Measurements from ENCODE around the gene ZDHHC24.
"Not testable (repeated sequence)": the region's sequence is repeated elsewhere in the genome, so short reads cannot be mapped to it uniquely, and the experiment has no call there.

ZDHHC24 gene

GRCh38 chr11:66589996-66590675, 44.3 kb upstream of the ZDHHC24 start:
- Histone ChIP-seq H3K9ac (ENCODE audit: low read length) (no peak overlapping the region), H3K9me2 (ENCODE audit: low read depth, low read length) (no peaks in the 10 kb centered on the region), H3K4me2 (ENCODE audit: low read length) (no peak overlapping the region), H3K79me2 (ENCODE audit: insufficient read depth, low read length) (no peaks in the 10 kb centered on the region), H2AFZ (ENCODE audit: low read length) (no peak overlapping the region), H4K20me1 (ENCODE audit: insufficient read depth, low read length) (no peaks in the 10 kb centered on the region), H3F3A (ENCODE audit: insufficient read depth, low read length) (no peaks in the 10 kb centered on the region), H3K9me3 (ENCODE audit: low read length) (no peaks in the 10 kb centered on the region), H3K36me3 (ENCODE audit: insufficient read depth, low read length) (no peaks in the 10 kb centered on the region; the same call in 1 of the 2 replicates), H3K4me3 (ENCODE audit: low read depth, low read length, poor library complexity, severe bottlenecking) (no peak overlapping the region), H3K4me1 (ENCODE audit: insufficient read depth, low read length, severe bottlenecking) (peaks cover 29% of the 10 kb centered on the region), H3K27ac (ENCODE audit: low read depth, low read length, poor library complexity, severe bottlenecking) (no peak overlapping the region), H3K27me3 (ENCODE audit: insufficient read depth, low read length) (peaks cover 4% of the 10 kb centered on the region; the same call in 1 of the 2 replicates)
- TF ChIP-seq EZH2 (IDR thresholded peaks at IDR 0.05; ENCODE audit: borderline replicate concordance, low read length): no peak

GRCh38 chr11:66589315-66589714, 43.5 kb upstream of the ZDHHC24 start:
- H3K36me3 ChIP-seq (ENCODE audit: insufficient read depth, low read length); H3K4me3 ChIP-seq (ENCODE audit: low read depth, low read length, poor library complexity, severe bottlenecking); H3K4me2 ChIP-seq (ENCODE audit: low read length); H3K79me2 ChIP-seq (ENCODE audit: insufficient read depth, low read length); H3K27ac ChIP-seq (ENCODE audit: low read depth, low read length, poor library complexity, severe bottlenecking); H3K9me2 ChIP-seq (ENCODE audit: low read depth, low read length); H3K27me3 ChIP-seq (ENCODE audit: insufficient read depth, low read length); H4K20me1 ChIP-seq (ENCODE audit: insufficient read depth, low read length); H3K9me3 ChIP-seq (ENCODE audit: low read length); H3F3A ChIP-seq (ENCODE audit: insufficient read depth, low read length); H2AFZ ChIP-seq (ENCODE audit: low read length); H3K9ac ChIP-seq (ENCODE audit: low read length): not testable (repeated sequence)
- peaks cover 21% of the 10 kb centered on the region for H3K4me1 ChIP-seq (ENCODE audit: insufficient read depth, low read length, severe bottlenecking)

- Histone ChIP-seq H3K36me3 (ENCODE audit: insufficient read depth, low read length) (no peaks in the 10 kb centered on the region; the same call in 1 of the 2 replicates), H3F3A (ENCODE audit: insufficient read depth, low read length) (no peaks in the 10 kb centered on the region), H3K79me2 (ENCODE audit: insufficient read depth, low read length) (no peaks in the 10 kb centered on the region), H3K4me2 (ENCODE audit: low read length) (no peak overlapping the region), H4K20me1 (ENCODE audit: insufficient read depth, low read length) (no peaks in the 10 kb centered on the region), H3K27ac (ENCODE audit: low read depth, low read length, poor library complexity, severe bottlenecking) (no peak overlapping the region), H3K27me3 (ENCODE audit: insufficient read depth, low read length) (peaks cover 4% of the 10 kb centered on the region; the same call in 1 of the 2 replicates), H3K9me3 (ENCODE audit: low read length) (0 out of 2 replicates have a peak, but pooled peaks cover 7% of the 10 kb centered on the region), H3K4me3 (ENCODE audit: low read depth, low read length, poor library complexity, severe bottlenecking) (no peak overlapping the region), H3K9me2 (ENCODE audit: low read depth, low read length) (no peaks in the 10 kb centered on the region), H3K9ac (ENCODE audit: low read length) (no peak overlapping the region), H3K4me1 (ENCODE audit: insufficient read depth, low read length, severe bottlenecking) (no peaks in the 10 kb centered on the region), H2AFZ (ENCODE audit: low read length) (no peak overlapping the region)
- TF ChIP-seq CTCF (IDR thresholded peaks at IDR 0.05; ENCODE audit: low read length) (no peak), EZH2 (IDR thresholded peaks at IDR 0.05; ENCODE audit: borderline replicate concordance, low read length) (no peak)
Observed at GRCh38 chr11:66586136-66586535, 40.3 kb upstream of the ZDHHC24 start.

GRCh38 chr11:66585447-66585846, 39.6 kb upstream of the ZDHHC24 start:
- not testable (repeated sequence) for H2AFZ ChIP-seq (ENCODE audit: low read length); H3K9me3 ChIP-seq (ENCODE audit: low read length); H3K9ac ChIP-seq (ENCODE audit: low read length); H3K79me2 ChIP-seq (ENCODE audit: insufficient read depth, low read length); H3K4me2 ChIP-seq (ENCODE audit: low read length); H3K9me2 ChIP-seq (ENCODE audit: low read depth, low read length); H3K4me1 ChIP-seq (ENCODE audit: insufficient read depth, low read length, severe bottlenecking); H3K36me3 ChIP-seq (ENCODE audit: insufficient read depth, low read length); H3K4me3 ChIP-seq (ENCODE audit: low read depth, low read length, poor library complexity, severe bottlenecking); H3K27me3 ChIP-seq (ENCODE audit: insufficient read depth, low read length); H4K20me1 ChIP-seq (ENCODE audit: insufficient read depth, low read length); H3F3A ChIP-seq (ENCODE audit: insufficient read depth, low read length); H3K27ac ChIP-seq (ENCODE audit: low read depth, low read length, poor library complexity, severe bottlenecking)

GRCh38 chr11:66582565-66583147, 36.8 kb upstream of the ZDHHC24 start:
- not testable (repeated sequence) for H3K4me1 ChIP-seq (ENCODE audit: insufficient read depth, low read length, severe bottlenecking); H3K27me3 ChIP-seq (ENCODE audit: insufficient read depth, low read length); H4K20me1 ChIP-seq (ENCODE audit: insufficient read depth, low read length); H3K79me2 ChIP-seq (ENCODE audit: insufficient read depth, low read length); H3K36me3 ChIP-seq (ENCODE audit: insufficient read depth, low read length); H2AFZ ChIP-seq (ENCODE audit: low read length); H3K4me2 ChIP-seq (ENCODE audit: low read length); H3F3A ChIP-seq (ENCODE audit: insufficient read depth, low read length); H3K9me3 ChIP-seq (ENCODE audit: low read length); H3K4me3 ChIP-seq (ENCODE audit: low read depth, low read length, poor library complexity, severe bottlenecking); H3K9ac ChIP-seq (ENCODE audit: low read length); H3K9me2 ChIP-seq (ENCODE audit: low read depth, low read length); H3K27ac ChIP-seq (ENCODE audit: low read depth, low read length, poor library complexity, severe bottlenecking)
